ENCODE measurements around the gene CARD11.
"Not testable (repeated sequence)": the region's sequence is repeated elsewhere in the genome, so short reads cannot be mapped to it uniquely, and the experiment has no call there.

The CARD11 gene

GRCh38 chr7:3065724-3066143, 22.1 kb upstream of the CARD11 start:
- peak in 2 of 3 experiments; percentile 42 to 57 for DNase-seq (ENCODE audit: low read depth in 2 of 3, low spot score in 2 of 3)

GRCh38 chr7:3064067-3064466, 20.4 kb upstream of the CARD11 start:
- no peak for DNase-seq (ENCODE audit: low read depth in 2 of 3, low spot score in 2 of 3)

GRCh38 chr7:3063016-3063753, 19.5 kb upstream of the CARD11 start:
- peak; percentile 47 to 61 (median 57) for DNase-seq (ENCODE audit: low read depth in 2 of 3, low spot score in 2 of 3)

DNA sequence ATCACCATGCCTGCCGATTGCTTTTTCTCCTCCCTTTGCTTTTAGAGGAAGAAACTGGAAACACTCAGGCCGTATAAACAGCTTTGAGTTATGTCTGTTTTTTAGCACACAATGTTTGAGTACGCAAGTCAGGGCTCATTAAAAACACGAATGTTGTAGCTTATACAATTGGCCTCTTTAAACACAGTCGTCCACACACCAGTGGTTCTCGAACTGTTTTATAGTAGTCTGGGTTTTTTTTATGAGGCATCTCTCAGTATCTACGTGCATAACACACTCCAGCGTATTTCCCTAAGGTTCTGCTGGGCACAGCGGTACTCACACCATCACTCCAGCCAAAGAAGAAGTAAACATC, 13.4 kb upstream of the CARD11 start:
- no peak for DNase-seq (ENCODE audit: low read depth in 2 of 3, low spot score in 2 of 3)

GRCh38 chr7:3056234-3057065, 12.8 kb upstream of the CARD11 start:
- DNase-seq (ENCODE audit: low read depth in 2 of 3, low spot score in 2 of 3), result no peak

DNA sequence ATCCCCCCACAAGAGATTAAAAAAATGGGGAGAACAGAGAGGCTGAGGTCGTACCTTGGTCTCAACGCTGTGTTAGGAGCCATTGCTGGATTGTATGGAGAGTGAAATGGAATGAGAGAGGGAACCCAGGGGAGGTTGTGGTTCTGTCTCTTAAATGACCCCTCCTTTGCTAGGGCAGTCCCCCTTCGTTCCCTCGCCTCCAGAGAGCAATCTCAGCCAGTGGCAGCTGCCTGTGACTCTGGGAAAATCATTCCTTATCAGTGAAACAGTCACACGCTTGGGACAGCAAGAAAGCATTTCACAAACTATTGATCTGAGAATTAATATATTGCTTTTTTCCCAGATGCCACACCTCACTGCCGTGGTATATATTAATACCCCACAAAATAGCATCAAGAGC, 12.0 kb upstream of the CARD11 start:
- DNase-seq (ENCODE audit: low read depth in 2 of 3, low spot score in 2 of 3), result no peak

DNA sequence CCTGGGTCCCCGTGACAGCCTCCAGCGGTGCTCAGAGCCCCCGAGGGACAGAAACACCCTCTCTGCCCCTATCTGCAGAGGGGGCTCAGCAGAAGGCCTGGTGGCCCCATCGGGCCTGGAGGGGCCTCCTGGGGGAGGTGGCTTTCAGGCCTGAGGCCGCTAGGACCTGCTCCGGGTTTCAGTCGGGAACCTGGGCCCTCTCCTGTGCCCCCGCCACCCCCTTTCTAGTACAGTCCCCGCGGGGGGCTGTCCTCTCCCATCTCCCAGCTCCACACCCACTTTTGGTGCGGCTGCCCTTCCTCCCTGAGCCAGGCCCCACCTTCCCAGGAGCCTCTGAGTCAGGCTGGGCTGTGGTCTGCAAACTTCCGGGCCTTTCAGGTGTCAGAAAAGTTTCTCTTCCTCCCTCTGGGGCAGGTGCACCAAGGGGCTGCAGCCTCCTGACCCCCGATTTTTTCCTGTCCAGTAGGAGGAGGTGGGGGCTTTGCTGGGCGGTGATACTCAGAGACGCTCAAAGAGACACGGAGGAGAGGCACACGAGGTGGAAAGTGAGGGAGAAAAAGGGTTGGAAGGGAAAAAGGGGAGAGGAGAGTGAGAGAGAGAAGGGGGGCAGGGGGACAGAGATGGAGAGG, 692 bp downstream of the CARD11 start:
- peak in 1 of 3 experiments; percentile 51 for DNase-seq (ENCODE audit: low read depth in 2 of 3, low spot score in 2 of 3)

DNA sequence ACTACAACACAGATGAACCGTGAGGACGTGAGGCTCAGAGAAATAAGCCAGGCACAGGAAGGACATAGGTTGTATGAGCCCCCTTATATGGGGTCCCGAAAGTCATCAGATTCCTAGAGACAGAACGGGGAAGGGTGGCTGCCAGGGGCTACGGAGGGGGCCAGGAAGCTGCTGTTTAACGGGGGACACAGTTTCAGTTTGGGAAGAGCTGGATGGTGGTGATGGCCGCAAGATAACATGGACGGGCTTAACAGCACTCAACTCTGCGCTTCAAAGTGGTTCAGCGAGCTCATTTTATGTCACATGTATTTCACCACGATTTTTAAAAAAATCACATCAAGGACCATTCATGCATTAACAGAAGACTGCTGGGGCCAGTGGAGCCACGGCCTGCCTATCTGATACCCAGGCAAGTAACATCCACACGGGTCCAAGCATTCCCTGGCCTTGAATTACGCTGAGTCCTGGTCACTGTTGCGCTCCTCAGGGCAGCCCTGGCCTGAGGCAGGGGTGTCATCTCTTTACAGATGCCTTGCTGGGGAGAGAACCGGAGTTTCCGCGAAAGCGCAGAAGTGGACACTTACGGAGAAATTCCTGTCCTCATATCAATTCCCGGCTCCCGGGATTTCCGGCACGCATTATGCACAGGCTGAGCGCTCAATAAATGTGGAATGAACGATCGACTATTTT, 1.5 kb downstream of the CARD11 start:
- no peak for DNase-seq (ENCODE audit: low read depth in 2 of 3, low spot score in 2 of 3)

- DNase-seq (ENCODE audit: low read depth in 2 of 3, low spot score in 2 of 3), result no peak
These were observed 3.9 kb downstream of the CARD11 start for GRCh38 chr7:3039787-3040186.

- not testable (repeated sequence) for DNase-seq (ENCODE audit: low read depth in 2 of 3, low spot score in 2 of 3)
These were observed 5.7 kb downstream of the CARD11 start for GRCh38 chr7:3038011-3038410.

DNA sequence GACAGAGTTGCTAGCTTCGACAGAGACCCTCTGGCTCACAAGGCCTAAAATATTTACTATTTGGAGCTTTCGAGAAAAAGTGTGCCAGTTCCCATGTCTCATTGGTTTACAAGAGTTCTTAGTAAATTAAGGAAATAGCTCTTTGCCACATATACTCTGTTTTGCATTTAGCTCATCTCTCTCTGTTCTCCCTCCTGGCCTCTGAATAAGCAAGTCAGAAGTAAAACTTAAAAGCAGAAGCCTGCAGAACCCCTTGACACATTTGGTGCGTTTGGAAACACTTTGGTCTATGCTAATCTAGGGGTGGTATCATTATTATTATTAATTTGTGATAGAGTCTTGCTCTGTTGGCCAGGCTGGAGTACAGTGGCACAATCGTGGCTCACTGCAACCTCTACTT, 6.4 kb downstream of the CARD11 start:
- no peak for DNase-seq (ENCODE audit: low read depth in 2 of 3, low spot score in 2 of 3)

GRCh38 chr7:3034591-3035150, 9.0 kb downstream of the CARD11 start:
- DNase-seq (ENCODE audit: low read depth in 2 of 3, low spot score in 2 of 3), result no peak

GRCh38 chr7:3033581-3033980, 10.1 kb downstream of the CARD11 start:
- DNase-seq (ENCODE audit: low read depth in 2 of 3, low spot score in 2 of 3), result no peak

DNA sequence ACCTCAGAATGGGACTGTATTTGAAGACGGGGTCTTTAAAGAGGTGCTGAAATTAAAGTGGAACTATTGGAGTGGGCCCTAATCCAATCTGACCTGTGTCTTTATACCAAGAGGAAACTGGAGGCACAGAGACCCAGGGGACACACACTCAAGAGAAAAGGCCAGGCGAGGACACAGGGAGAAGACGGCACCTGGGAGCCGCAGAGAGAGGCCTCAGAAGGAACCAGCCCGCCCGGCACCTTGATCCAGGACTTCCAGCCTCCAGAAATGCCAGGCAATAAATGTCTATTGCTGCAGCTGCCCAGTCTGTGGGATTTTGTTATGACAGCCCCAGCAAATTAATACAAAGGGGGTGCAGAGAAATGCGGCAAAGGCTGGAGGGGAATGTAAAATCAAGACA, 10.5 kb downstream of the CARD11 start:
- DNase-seq (ENCODE audit: low read depth in 2 of 3, low spot score in 2 of 3), result no peak

DNA sequence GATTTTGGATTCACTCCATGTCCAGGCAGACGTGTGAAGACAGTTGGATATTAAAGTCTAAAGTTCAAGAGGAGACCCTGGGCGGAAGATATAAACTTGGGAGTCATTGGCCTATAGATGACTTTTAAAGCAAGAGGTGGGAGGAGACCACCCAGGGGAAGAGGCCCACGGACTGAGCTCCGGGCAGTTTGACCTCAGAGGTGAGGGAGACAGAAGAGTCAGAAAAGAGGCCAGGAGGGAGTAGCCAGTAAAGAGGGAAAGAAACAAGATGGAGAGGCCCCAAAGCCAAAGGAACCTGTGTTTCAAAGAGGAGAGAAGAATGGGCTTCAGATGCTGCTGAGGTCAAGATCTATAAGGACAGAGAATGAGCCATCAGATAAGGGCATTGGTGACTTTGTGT, 11.4 kb downstream of the CARD11 start:
- DNase-seq (ENCODE audit: low read depth in 2 of 3, low spot score in 2 of 3), result no peak

GRCh38 chr7:3029138-3029537, 14.5 kb downstream of the CARD11 start:
- no peak for DNase-seq (ENCODE audit: low read depth in 2 of 3, low spot score in 2 of 3)

GRCh38 chr7:3028758-3029093, 14.9 kb downstream of the CARD11 start:
- DNase-seq (ENCODE audit: low read depth in 2 of 3, low spot score in 2 of 3), result no peak

- DNase-seq (ENCODE audit: low read depth in 2 of 3, low spot score in 2 of 3), result peak; percentile 23 to 29 (median 28)
These were observed 15.5 kb downstream of the CARD11 start for GRCh38 chr7:3028071-3028757.

GRCh38 chr7:3027005-3027845, 16.4 kb downstream of the CARD11 start:
- no peak for DNase-seq (ENCODE audit: low read depth in 2 of 3, low spot score in 2 of 3)

DNA sequence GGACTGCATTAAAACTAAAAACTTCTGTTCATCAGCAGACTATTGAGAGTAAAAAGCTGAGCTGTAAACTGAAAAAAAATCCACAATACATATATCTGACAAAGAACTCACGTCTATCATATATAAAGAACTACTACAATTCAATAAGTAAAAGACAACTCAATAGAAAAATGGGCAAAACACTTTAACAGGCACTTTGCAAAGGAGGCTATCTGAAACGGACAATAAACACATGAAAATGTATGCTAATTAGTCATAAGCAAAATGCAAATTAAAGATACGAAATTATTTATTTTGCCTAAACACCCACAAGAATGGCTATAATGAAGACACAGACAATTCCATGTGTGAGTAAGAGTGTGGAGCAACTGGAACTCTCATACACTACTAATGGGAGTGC, 18.1 kb downstream of the CARD11 start:
- no peak for DNase-seq (ENCODE audit: low read depth in 2 of 3, low spot score in 2 of 3)

All from activated CD8-positive, alpha-beta memory T cell treated with anti-CD3 and anti-CD28 coated beads for 48 hours (primary cell).